ENCODE data around the gene NDUFS2.
"Not testable (repeated sequence)": the region's sequence is repeated elsewhere in the genome, so short reads cannot be mapped to it uniquely, and the experiment has no call there.

NDUFS2 gene

GRCh38 chr1:161250829-161251228 lies 48.7 kb downstream of the NDUFS2 start:
- H3K9me3 ChIP-seq (ENCODE audit: control insufficient read depth, insufficient read depth, low read length): no peaks in the 10 kb centered on the region
- H3K36me3 ChIP-seq (ENCODE audit: control insufficient read depth, insufficient read depth, low read length): no peaks in the 10 kb centered on the region
- no peaks in the 10 kb centered on the region for H3K4me1 ChIP-seq (ENCODE audit: control insufficient read depth, insufficient read depth, low read length)
- peak overlapping the region; percentile 12 for H3K9ac ChIP-seq (ENCODE audit: low read depth, low read length)
- H3K4me3 ChIP-seq (ENCODE audit: low read depth, low read length): no peak overlapping the region
- H3K27me3 ChIP-seq (ENCODE audit: control insufficient read depth, insufficient read depth, low read length): no peaks in the 10 kb centered on the region

DNA sequence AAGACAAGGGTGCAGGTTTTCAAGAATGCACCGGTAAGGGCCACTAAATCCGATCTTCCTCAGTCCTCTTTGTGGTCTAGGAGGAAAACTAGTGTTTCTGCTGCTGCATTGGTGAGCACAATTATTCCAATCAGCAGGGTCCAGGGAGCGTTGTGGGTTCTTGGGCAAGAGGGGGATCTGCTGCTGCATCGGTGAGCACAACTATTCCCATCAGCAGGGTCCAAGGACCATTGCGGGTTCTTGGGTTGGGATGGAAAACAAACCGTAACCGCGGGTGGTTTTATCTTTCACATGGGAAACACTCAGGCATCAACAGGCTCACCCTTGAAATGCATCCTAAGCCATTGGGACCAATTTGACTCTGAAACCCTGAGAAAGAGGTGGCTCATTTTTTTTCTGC lies 49.4 kb downstream of the NDUFS2 start:
- Histone ChIP-seq H3K4me1 (ENCODE audit: control insufficient read depth, insufficient read depth, low read length) (no peaks in the 10 kb centered on the region), H3K9me3 (ENCODE audit: control insufficient read depth, insufficient read depth, low read length) (peaks cover 3% of the 10 kb centered on the region), H3K4me3 (ENCODE audit: low read depth, low read length) (no peak overlapping the region), H3K27me3 (ENCODE audit: control insufficient read depth, insufficient read depth, low read length) (no peaks in the 10 kb centered on the region), H3K9ac (ENCODE audit: low read depth, low read length) (no peak overlapping the region), H3K36me3 (ENCODE audit: control insufficient read depth, insufficient read depth, low read length) (no peaks in the 10 kb centered on the region)

GRCh38 chr1:161255302-161255701 lies 53.1 kb downstream of the NDUFS2 start:
- H3K27me3 ChIP-seq (ENCODE audit: control insufficient read depth, insufficient read depth, low read length): peaks cover 19% of the 10 kb centered on the region

DNA sequence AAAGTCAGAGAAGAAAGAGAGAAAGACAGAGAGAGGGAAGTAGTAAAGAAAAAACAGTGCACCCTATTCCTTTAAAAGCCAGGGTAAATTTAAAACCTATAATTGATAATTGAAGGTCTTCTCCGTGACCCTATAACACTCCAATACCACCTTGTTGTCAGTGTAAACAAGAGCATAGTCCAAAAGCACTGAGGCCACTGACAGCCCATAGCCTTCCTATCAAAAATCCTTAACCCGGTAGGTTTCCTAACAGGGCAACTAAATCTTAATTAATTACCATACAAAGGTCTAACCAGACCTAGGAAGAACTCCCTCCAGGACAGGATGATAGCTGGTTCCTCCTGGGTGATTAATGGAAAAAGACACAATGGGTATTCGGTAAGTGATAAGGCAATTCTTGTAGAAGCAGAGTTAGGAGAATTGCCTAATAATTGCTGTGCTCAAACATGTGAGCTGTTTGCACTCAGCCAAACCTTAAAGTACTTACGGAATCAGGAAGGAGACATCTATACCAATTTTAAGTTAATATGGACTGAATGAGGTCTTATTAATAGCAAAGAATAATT lies 53.9 kb downstream of the NDUFS2 start:
- not testable (repeated sequence) for H3K9ac ChIP-seq (ENCODE audit: low read depth, low read length); H3K9me3 ChIP-seq (ENCODE audit: control insufficient read depth, insufficient read depth, low read length); H3K4me3 ChIP-seq (ENCODE audit: low read depth, low read length); H3K36me3 ChIP-seq (ENCODE audit: control insufficient read depth, insufficient read depth, low read length)
- H3K27me3 ChIP-seq (ENCODE audit: control insufficient read depth, insufficient read depth, low read length): peaks cover 25% of the 10 kb centered on the region
- H3K4me1 ChIP-seq (ENCODE audit: control insufficient read depth, insufficient read depth, low read length): peaks cover 11% of the 10 kb centered on the region

More at GRCh38 chr1:161255302-161255701, 53.1 kb downstream of the NDUFS2 start:
- not testable (repeated sequence) for H3K9me3 ChIP-seq (ENCODE audit: control insufficient read depth, insufficient read depth, low read length); H3K4me1 ChIP-seq (ENCODE audit: control insufficient read depth, insufficient read depth, low read length); H3K36me3 ChIP-seq (ENCODE audit: control insufficient read depth, insufficient read depth, low read length); H3K4me3 ChIP-seq (ENCODE audit: low read depth, low read length); H3K9ac ChIP-seq (ENCODE audit: low read depth, low read length)

DNA sequence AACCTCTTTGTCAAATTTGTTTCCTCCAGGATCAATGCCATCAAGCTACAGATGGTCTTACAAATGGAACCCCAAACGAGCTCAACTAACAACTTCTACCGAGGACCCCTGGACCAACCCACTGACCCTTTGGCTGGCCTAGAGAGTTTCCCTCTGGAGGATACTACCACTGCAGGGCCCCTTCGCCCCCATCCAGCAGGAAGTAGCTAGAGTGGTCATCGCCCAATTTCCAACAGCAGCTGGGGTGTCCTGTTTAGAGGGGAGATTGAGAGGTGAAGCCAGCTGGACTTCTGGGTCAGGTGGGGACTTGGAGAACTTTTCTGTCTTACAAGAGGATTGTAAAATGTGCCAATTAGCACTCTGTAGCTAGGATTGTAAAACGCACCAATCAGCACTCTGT lies 54.9 kb downstream of the NDUFS2 start:
- not testable (repeated sequence) for H3K36me3 ChIP-seq (ENCODE audit: control insufficient read depth, insufficient read depth, low read length); H3K9me3 ChIP-seq (ENCODE audit: control insufficient read depth, insufficient read depth, low read length); H3K4me3 ChIP-seq (ENCODE audit: low read depth, low read length); H3K9ac ChIP-seq (ENCODE audit: low read depth, low read length)
- Histone ChIP-seq H3K4me1 (ENCODE audit: control insufficient read depth, insufficient read depth, low read length) (peaks cover 15% of the 10 kb centered on the region), H3K27me3 (ENCODE audit: control insufficient read depth, insufficient read depth, low read length) (peaks cover 33% of the 10 kb centered on the region)

- peak within 1 kb of the TSS; percentile 67 for H3K4me3 ChIP-seq (ENCODE audit: low read depth, low read length)
Observed at GRCh38 chr1:161258439-161259344, 56.5 kb downstream of the NDUFS2 start, which contains the start of gene PCP4L1. Gene PCP4L1, plus strand, starts transcription at chr1:161258745. Its CDS starts 230 bp downstream, at chr1:161258975.

GRCh38 chr1:161259345-161259702 lies 57.2 kb downstream of the NDUFS2 start:
- Histone ChIP-seq H3K27me3 (ENCODE audit: control insufficient read depth, insufficient read depth, low read length) (peaks cover 33% of the 10 kb centered on the region), H3K36me3 (ENCODE audit: control insufficient read depth, insufficient read depth, low read length) (no peaks in the 10 kb centered on the region), H3K4me3 (ENCODE audit: low read depth, low read length) (peak overlapping the region; percentile 67), H3K9me3 (ENCODE audit: control insufficient read depth, insufficient read depth, low read length) (peaks cover 6% of the 10 kb centered on the region), H3K9ac (ENCODE audit: low read depth, low read length) (no peak overlapping the region), H3K4me1 (ENCODE audit: control insufficient read depth, insufficient read depth, low read length) (peaks cover 15% of the 10 kb centered on the region)

More at GRCh38 chr1:161258439-161259344, 56.5 kb downstream of the NDUFS2 start, which contains the start of gene PCP4L1:
- Histone ChIP-seq H3K4me1 (ENCODE audit: control insufficient read depth, insufficient read depth, low read length) (peaks cover 15% of the 10 kb centered on the region), H3K36me3 (ENCODE audit: control insufficient read depth, insufficient read depth, low read length) (no peaks in the 10 kb centered on the region), H3K9ac (ENCODE audit: low read depth, low read length) (no peak within 1 kb of the TSS), H3K9me3 (ENCODE audit: control insufficient read depth, insufficient read depth, low read length) (peaks cover 6% of the 10 kb centered on the region), H3K27me3 (ENCODE audit: control insufficient read depth, insufficient read depth, low read length) (peaks cover 33% of the 10 kb centered on the region)

DNA sequence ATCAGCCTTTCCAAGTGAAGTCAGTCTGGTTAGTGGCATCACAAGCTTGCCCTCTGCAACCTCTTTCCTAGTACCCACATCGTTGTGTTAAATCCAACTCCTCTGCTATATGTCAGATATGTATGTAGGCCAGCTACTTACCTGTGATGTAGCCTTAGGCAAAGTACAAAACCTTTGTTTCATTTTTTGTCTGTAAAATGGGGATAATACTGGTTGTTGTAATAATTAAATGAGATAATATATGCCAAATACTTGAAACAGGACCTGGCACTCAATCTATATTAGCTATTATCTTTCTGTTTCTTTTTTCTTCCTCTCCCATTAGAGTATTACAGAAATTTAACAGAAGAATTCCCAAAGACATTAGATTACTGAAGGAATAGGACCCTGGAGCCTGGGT lies 57.6 kb downstream of the NDUFS2 start:
- no peak overlapping the region for H3K4me3 ChIP-seq (ENCODE audit: low read depth, low read length)
- H3K4me1 ChIP-seq (ENCODE audit: control insufficient read depth, insufficient read depth, low read length): peaks cover 15% of the 10 kb centered on the region
- peaks cover 6% of the 10 kb centered on the region for H3K9me3 ChIP-seq (ENCODE audit: control insufficient read depth, insufficient read depth, low read length)
- H3K9ac ChIP-seq (ENCODE audit: low read depth, low read length): no peak overlapping the region
- peaks cover 33% of the 10 kb centered on the region for H3K27me3 ChIP-seq (ENCODE audit: control insufficient read depth, insufficient read depth, low read length)
- H3K36me3 ChIP-seq (ENCODE audit: control insufficient read depth, insufficient read depth, low read length): no peaks in the 10 kb centered on the region

- Histone ChIP-seq H3K4me1 (ENCODE audit: control insufficient read depth, insufficient read depth, low read length) (peaks cover 15% of the 10 kb centered on the region), H3K27me3 (ENCODE audit: control insufficient read depth, insufficient read depth, low read length) (peaks cover 33% of the 10 kb centered on the region), H3K4me3 (ENCODE audit: low read depth, low read length) (no peak overlapping the region), H3K9ac (ENCODE audit: low read depth, low read length) (no peak overlapping the region), H3K9me3 (ENCODE audit: control insufficient read depth, insufficient read depth, low read length) (peaks cover 6% of the 10 kb centered on the region), H3K36me3 (ENCODE audit: control insufficient read depth, insufficient read depth, low read length) (no peaks in the 10 kb centered on the region)
Observed at GRCh38 chr1:161260376-161261260, 58.5 kb downstream of the NDUFS2 start.

DNA sequence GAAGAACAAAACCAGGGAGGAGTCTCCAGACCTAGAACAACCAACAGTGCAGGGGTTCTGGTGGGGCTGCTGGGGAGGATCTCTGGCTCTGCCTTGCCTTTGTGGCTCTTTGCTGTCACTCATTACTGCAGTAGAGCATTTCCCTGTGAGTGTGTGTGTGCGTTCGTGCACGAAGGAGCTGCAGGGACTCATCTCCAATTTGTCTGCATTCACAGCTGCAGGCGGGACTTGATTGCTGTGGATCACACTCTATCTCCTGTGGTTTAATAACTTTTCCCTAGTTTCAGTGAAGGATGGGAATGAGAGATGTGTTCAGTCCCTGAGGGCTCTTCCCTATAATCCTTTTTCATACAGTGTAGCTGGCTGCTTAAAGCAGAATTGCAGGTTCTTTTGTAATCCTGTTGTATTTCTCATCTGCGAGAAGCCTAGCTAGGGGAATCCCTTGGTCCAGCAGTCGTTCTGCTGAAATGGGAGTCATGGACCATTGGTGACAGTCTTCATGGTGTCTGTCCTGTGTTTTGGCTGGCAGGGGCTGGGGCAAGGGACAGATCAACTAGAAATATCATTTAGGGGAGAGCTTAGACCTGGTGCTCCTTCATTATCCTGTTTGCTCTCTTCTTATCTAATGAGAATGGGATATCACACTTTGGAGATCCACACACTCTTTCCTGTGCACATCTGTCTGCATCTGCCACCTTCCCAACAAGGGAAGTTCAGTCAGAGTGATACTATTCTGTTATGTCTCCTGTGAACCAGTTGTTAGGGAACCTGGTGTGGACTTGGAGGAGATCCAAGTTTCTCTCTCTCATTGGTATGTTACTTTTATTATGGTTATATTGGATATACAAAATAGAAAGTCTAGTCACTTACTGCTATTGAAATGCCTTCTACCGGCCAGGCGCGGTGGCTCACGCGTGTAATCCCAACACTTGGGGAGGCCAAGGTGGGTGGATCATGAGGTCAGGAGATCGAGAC lies 59.4 kb downstream of the NDUFS2 start:
- Histone ChIP-seq H3K4me1 (ENCODE audit: control insufficient read depth, insufficient read depth, low read length) (peaks cover 15% of the 10 kb centered on the region), H3K36me3 (ENCODE audit: control insufficient read depth, insufficient read depth, low read length) (no peaks in the 10 kb centered on the region), H3K4me3 (ENCODE audit: low read depth, low read length) (no peak overlapping the region), H3K9ac (ENCODE audit: low read depth, low read length) (no peak overlapping the region), H3K9me3 (ENCODE audit: control insufficient read depth, insufficient read depth, low read length) (peaks cover 3% of the 10 kb centered on the region), H3K27me3 (ENCODE audit: control insufficient read depth, insufficient read depth, low read length) (peaks cover 33% of the 10 kb centered on the region)
